ENCODE measurements around the gene TMEM260.

DNA sequence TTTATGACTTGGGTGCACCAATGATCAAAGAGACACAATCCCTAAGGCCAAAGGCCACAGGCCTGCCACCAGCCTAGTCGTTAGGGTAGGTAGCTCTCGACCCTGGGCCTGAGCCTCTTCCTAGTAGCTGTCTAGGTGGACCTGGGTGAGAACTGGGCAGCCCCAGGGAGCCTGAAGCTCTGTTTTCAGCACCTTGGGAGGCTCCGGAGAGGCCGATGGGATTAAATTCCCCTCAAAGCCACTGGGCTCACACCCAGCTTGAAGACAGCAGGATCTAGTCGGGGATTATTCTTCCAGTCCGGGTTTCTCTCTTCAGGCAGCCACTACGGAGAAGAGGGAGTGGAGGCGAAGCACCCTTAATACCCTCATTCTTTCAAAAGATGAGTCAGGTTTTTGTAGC lies 79.8 kb downstream of the TMEM260 start:
- TF ChIP-seq POLR2A (IDR thresholded peaks at IDR 0.05): no peak
- TF ChIP-seq, protein P1, sequence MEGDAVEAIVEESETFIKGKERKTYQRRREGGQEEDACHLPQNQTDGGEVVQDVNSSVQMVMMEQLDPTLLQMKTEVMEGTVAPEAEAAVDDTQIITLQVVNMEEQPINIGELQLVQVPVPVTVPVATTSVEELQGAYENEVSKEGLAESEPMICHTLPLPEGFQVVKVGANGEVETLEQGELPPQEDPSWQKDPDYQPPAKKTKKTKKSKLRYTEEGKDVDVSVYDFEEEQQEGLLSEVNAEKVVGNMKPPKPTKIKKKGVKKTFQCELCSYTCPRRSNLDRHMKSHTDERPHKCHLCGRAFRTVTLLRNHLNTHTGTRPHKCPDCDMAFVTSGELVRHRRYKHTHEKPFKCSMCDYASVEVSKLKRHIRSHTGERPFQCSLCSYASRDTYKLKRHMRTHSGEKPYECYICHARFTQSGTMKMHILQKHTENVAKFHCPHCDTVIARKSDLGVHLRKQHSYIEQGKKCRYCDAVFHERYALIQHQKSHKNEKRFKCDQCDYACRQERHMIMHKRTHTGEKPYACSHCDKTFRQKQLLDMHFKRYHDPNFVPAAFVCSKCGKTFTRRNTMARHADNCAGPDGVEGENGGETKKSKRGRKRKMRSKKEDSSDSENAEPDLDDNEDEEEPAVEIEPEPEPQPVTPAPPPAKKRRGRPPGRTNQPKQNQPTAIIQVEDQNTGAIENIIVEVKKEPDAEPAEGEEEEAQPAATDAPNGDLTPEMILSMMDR (IDR thresholded peaks at IDR 0.05 in 4 of 5, conservative IDR thresholded peaks at IDR 0.05 in 1 of 5): no peak
